ENCODE measurements around the gene MS4A12.
"Not testable (repeated sequence)": the region's sequence is repeated elsewhere in the genome, so short reads cannot be mapped to it uniquely, and the experiment has no call there.

GRCh38 chr11:60532383-60532782 is 39.8 kb downstream of the MS4A12 start:
- TF ChIP-seq CTCF (IDR thresholded peaks at IDR 0.05; ENCODE audit: low read depth, low read length, poor library complexity, severe bottlenecking); EZH2phosphoT487 (IDR thresholded peaks at IDR 0.05; ENCODE audit: borderline replicate concordance, low read length): not testable (repeated sequence)

Data from DOHH2 (cell line).